ENCODE data around the gene HYPK. TPM values are rescaled to one million over a fixed set of nuclear protein-coding genes. Genes with fewer than 3 reads are reported as not detected.

Gene HYPK
- total RNA-seq, 4 donors from 2014 or later: 13.0 to 38.0 (median 21.5) TPM

- H3K9me3 ChIP-seq: no peaks in the 10 kb centered on the region
- H3K27me3 ChIP-seq: no peaks in the 10 kb centered on the region
- H3K4me1 ChIP-seq: peaks cover 0 to 15% (median 3%) of the 10 kb centered on the region in 4 donors
- peak; percentile 87 to 95 (median 93) for DNase-seq
- TF ChIP-seq CTCF (IDR thresholded peaks at IDR 0.05) (no peak), POLR2A (IDR thresholded peaks at IDR 0.05) (peak; percentile 93 to 94)
- peak within 1 kb of the TSS; percentile 85 to 98 (median 90) for H3K27ac ChIP-seq
- peak within 1 kb of the TSS; percentile 55 to 76 (median 67) for H3K4me3 ChIP-seq
- H3K36me3 ChIP-seq: peaks cover 0 to 29% (median 0%) of the 10 kb centered on the region in 3 donors
These were observed 23.6 kb upstream of the HYPK start, which contains the start of gene ELL3 for GRCh38 chr15:43776718-43777266. TSS of gene ELL3 (minus strand) at chr15:43776966. CDS start at chr15:43776901, 65 bp downstream.

- peak; percentile 71 to 88 (median 81) for TF ChIP-seq CTCF (IDR thresholded peaks at IDR 0.05)
- TF ChIP-seq POLR2A (IDR thresholded peaks at IDR 0.05): peak in 1 of 2 donors; percentile 33
These were observed 23.0 kb upstream of the HYPK start for GRCh38 chr15:43777267-43777914.

GRCh38 chr15:43779016-43779415 is 21.4 kb upstream of the HYPK start:
- Histone ChIP-seq H3K27ac (no peak overlapping the region), H3K4me1 (peaks cover 0 to 15% (median 3%) of the 10 kb centered on the region in 4 donors), H3K36me3 (peaks cover 0 to 7% (median 0%) of the 10 kb centered on the region in 3 donors), H3K27me3 (no peaks in the 10 kb centered on the region), H3K9me3 (no peaks in the 10 kb centered on the region), H3K4me3 (no peak overlapping the region)
- no peak for DNase-seq
- TF ChIP-seq POLR2A (IDR thresholded peaks at IDR 0.05) (no peak), CTCF (IDR thresholded peaks at IDR 0.05) (no peak)

More at GRCh38 chr15:43777267-43777914, 23.0 kb upstream of the HYPK start:
- H3K36me3 ChIP-seq: peaks cover 0 to 23% (median 0%) of the 10 kb centered on the region in 3 donors
- H3K4me3 ChIP-seq: peak overlapping the region; percentile 55 to 76 (median 67)
- no peaks in the 10 kb centered on the region for H3K27me3 ChIP-seq
- peaks cover 0 to 15% (median 3%) of the 10 kb centered on the region in 4 donors for H3K4me1 ChIP-seq
- no peaks in the 10 kb centered on the region for H3K9me3 ChIP-seq
- H3K27ac ChIP-seq: peak overlapping the region; percentile 85 to 98 (median 90)
- peak; percentile 77 to 91 (median 91) for DNase-seq

- DNase-seq: no peak
- no peak for TF ChIP-seq CTCF (IDR thresholded peaks at IDR 0.05)
- no peak for TF ChIP-seq POLR2A (IDR thresholded peaks at IDR 0.05)
- H3K27me3 ChIP-seq: no peaks in the 10 kb centered on the region
- H3K4me1 ChIP-seq: peaks cover 2 to 14% (median 6%) of the 10 kb centered on the region in 4 donors
- H3K9me3 ChIP-seq: no peaks in the 10 kb centered on the region
- no peak overlapping the region for H3K4me3 ChIP-seq
- peak overlapping the region in 2 of 4 donors; percentile 68 to 90 for H3K27ac ChIP-seq
- peaks cover 0 to 12% (median 0%) of the 10 kb centered on the region in 3 donors for H3K36me3 ChIP-seq
These were observed 11.0 kb upstream of the HYPK start for GRCh38 chr15:43789409-43789808.

GRCh38 chr15:43791993-43792760 is 8.2 kb upstream of the HYPK start, which contains the start of gene SERF2:
TSS of gene SERF2 (plus strand) at chr15:43792320. CDS start at chr15:43792377, 57 bp downstream.
- no peaks in the 10 kb centered on the region for H3K9me3 ChIP-seq
- peaks cover 0 to 36% (median 0%) of the 10 kb centered on the region in 3 donors for H3K36me3 ChIP-seq
- peak within 1 kb of the TSS; percentile 67 to 95 (median 86) for H3K4me3 ChIP-seq
- H3K4me1 ChIP-seq: peaks cover 2 to 30% (median 7%) of the 10 kb centered on the region in 4 donors
- TF ChIP-seq CTCF (IDR thresholded peaks at IDR 0.05) (no peak), POLR2A (IDR thresholded peaks at IDR 0.05) (peak; percentile 98 to 100)
- peak; percentile 100 for DNase-seq
- H3K27me3 ChIP-seq: no peaks in the 10 kb centered on the region
- H3K27ac ChIP-seq: peak within 1 kb of the TSS; percentile 90 to 100 (median 94)

All from Peyer's patch (tissue), 4 donors.